ENCODE results near the gene NSMF.

The NSMF gene

DNA sequence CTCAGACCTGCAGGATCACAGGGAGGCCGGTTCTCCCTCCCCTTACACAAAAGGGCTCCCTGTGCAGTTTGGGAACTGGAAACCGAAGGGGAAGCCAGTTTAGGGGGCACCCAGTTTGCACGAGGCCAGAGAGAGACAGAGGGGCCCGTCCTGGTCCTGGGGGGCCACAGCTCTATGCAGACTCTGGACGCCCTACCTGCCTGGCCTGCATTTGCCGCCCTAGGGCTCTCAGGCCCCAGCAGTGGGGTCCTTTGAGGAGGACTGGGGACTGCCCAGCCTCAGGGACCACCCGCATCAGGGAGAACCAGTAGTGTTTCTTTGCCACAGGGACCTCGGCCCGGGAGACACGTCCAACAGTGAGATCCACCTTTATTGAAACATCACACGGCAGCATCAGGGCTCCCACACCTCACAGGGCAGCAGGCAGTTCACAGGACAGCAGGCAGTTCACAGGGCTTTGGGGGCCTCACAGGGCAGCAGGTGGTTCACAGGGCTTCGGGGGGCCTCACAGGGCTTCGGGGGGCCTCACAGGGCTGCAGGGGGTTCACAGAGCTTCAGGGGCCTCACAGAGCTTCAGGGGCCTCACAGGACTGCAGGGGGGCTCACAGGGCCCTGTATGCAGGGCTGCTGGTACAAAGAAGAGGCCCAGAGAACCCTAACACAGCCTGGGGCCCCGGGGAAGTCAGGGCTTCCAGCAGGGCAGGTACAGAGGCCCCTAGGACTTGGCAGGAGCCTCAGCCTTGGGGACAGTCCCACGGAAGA, 648 bp upstream of the NSMF start:
- no peaks in the 10 kb centered on the region for H3K36me3 ChIP-seq (ENCODE audit: insufficient read depth, low read length)
- no peak overlapping the region for H2AFZ ChIP-seq (ENCODE audit: low read length)
- no peaks in the 10 kb centered on the region for H3F3A ChIP-seq (ENCODE audit: low read depth)
- H3K9ac ChIP-seq (ENCODE audit: low read depth, low read length, poor library complexity, severe bottlenecking): no peak overlapping the region
- H3K4me2 ChIP-seq (ENCODE audit: low read depth, low read length, poor library complexity, severe bottlenecking): no peak overlapping the region
- H3K9me2 ChIP-seq (replicated peaks; ENCODE audit: low read depth, low read length): no peaks in the 10 kb centered on the region
- no peaks in the 10 kb centered on the region for H3K9me3 ChIP-seq (ENCODE audit: insufficient read depth, low read depth, low read length)
- no peak overlapping the region for H3K4me3 ChIP-seq (ENCODE audit: low read length, poor library complexity, severe bottlenecking)
- H3K27me3 ChIP-seq (ENCODE audit: insufficient read depth, low read length, poor library complexity, severe bottlenecking): no peaks in the 10 kb centered on the region
- no peaks in the 10 kb centered on the region for H4K20me1 ChIP-seq (ENCODE audit: insufficient read depth, low read length, poor library complexity, severe bottlenecking)
- no peaks in the 10 kb centered on the region for H3K4me1 ChIP-seq (ENCODE audit: insufficient read depth, low read length, poor library complexity, severe bottlenecking)
- TF ChIP-seq EZH2phosphoT487 (IDR thresholded peaks at IDR 0.05; ENCODE audit: borderline replicate concordance): no peak
- no peak for TF ChIP-seq CTCF (conservative IDR thresholded peaks at IDR 0.05; ENCODE audit: low read length)
- H3K79me2 ChIP-seq (ENCODE audit: insufficient read depth, low read length): no peaks in the 10 kb centered on the region

DNA sequence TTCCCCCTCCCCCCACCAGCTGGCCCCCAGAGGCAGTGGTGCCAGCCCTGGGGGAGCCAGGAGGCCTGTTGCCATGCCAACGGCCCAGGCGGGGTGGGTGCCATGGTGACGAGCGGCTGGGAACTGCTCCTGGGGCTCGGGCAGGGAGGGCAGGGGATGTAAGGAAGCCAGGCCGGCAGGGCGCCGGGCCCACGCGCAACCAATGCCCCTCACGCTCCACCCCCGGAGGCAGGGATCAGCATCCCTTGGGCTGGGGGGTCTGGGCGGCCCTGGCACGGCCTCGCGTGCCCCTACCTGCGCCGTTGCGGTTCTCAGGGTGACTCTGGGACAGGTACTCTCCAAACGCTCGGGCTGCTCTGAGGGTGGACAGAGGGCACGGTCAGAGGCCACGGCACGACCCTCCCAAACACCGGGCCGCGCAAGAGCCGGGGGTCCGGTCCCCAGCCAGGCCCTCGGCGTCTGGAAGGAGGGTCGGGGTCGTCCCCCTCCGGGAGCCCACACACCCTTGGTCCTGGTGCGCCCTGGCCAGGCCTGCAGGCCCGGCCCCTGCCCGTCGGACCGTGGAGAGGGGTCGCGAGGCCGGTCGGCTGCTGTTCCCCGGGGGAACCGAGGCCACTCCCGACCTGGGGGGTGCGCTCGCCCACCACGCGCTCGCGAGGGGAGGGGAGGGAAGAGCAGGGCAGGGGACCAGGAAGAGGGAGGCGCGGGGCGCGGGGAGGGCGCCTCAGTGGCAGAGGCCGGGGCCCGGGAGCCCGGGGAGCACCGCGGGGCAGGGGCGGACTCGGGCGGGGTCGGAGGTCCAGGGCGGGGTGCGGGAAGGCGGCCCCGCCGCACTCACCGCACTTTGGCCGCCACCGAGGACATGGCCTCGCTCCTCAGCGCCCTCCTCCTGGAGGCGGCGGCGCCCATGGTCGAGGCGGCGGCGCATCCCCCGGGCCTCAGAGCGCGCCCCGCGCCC, 661 bp downstream of the NSMF start:
- Histone ChIP-seq H3K4me1 (ENCODE audit: insufficient read depth, low read length, poor library complexity, severe bottlenecking) (no peaks in the 10 kb centered on the region), H3K9ac (ENCODE audit: low read depth, low read length, poor library complexity, severe bottlenecking) (no peak overlapping the region), H2AFZ (ENCODE audit: low read length) (no peak overlapping the region), H3F3A (ENCODE audit: low read depth) (no peaks in the 10 kb centered on the region), H3K9me3 (ENCODE audit: insufficient read depth, low read depth, low read length) (no peaks in the 10 kb centered on the region), H3K4me3 (ENCODE audit: low read length, poor library complexity, severe bottlenecking) (no peak overlapping the region), H3K4me2 (ENCODE audit: low read depth, low read length, poor library complexity, severe bottlenecking) (no peak overlapping the region), H3K36me3 (ENCODE audit: insufficient read depth, low read length) (no peaks in the 10 kb centered on the region), H3K27me3 (ENCODE audit: insufficient read depth, low read length, poor library complexity, severe bottlenecking) (no peaks in the 10 kb centered on the region), H4K20me1 (ENCODE audit: insufficient read depth, low read length, poor library complexity, severe bottlenecking) (no peaks in the 10 kb centered on the region), H3K9me2 (replicated peaks; ENCODE audit: low read depth, low read length) (no peaks in the 10 kb centered on the region), H3K79me2 (ENCODE audit: insufficient read depth, low read length) (no peaks in the 10 kb centered on the region)
- TF ChIP-seq EZH2phosphoT487 (IDR thresholded peaks at IDR 0.05; ENCODE audit: borderline replicate concordance) (no peak), CTCF (conservative IDR thresholded peaks at IDR 0.05; ENCODE audit: low read length) (no peak)

- H3K9ac ChIP-seq (ENCODE audit: low read depth, low read length, poor library complexity, severe bottlenecking): no peak overlapping the region
- H2AFZ ChIP-seq (ENCODE audit: low read length): no peak overlapping the region
- H3K4me3 ChIP-seq (ENCODE audit: low read length, poor library complexity, severe bottlenecking): no peak overlapping the region
- no peaks in the 10 kb centered on the region for H3K27me3 ChIP-seq (ENCODE audit: insufficient read depth, low read length, poor library complexity, severe bottlenecking)
- no peaks in the 10 kb centered on the region for H3F3A ChIP-seq (ENCODE audit: low read depth)
- no peaks in the 10 kb centered on the region for H3K4me1 ChIP-seq (ENCODE audit: insufficient read depth, low read length, poor library complexity, severe bottlenecking)
- H3K9me2 ChIP-seq (replicated peaks; ENCODE audit: low read depth, low read length): no peaks in the 10 kb centered on the region
- H3K79me2 ChIP-seq (ENCODE audit: insufficient read depth, low read length): no peaks in the 10 kb centered on the region
- no peaks in the 10 kb centered on the region for H3K36me3 ChIP-seq (ENCODE audit: insufficient read depth, low read length)
- TF ChIP-seq EZH2phosphoT487 (IDR thresholded peaks at IDR 0.05; ENCODE audit: borderline replicate concordance) (no peak), CTCF (conservative IDR thresholded peaks at IDR 0.05; ENCODE audit: low read length) (no peak)
- no peak overlapping the region for H3K4me2 ChIP-seq (ENCODE audit: low read depth, low read length, poor library complexity, severe bottlenecking)
- H3K9me3 ChIP-seq (ENCODE audit: insufficient read depth, low read depth, low read length): no peaks in the 10 kb centered on the region
- no peaks in the 10 kb centered on the region for H4K20me1 ChIP-seq (ENCODE audit: insufficient read depth, low read length, poor library complexity, severe bottlenecking)
Measured at GRCh38 chr9:137457406-137458193, 1.5 kb downstream of the NSMF start.
